GM18507 (cell line): ENCODE results near the gene SAFB.

ENCODE experiments used
- DNase-seq: peaks from one replicate; pipeline ENCODE4 v3.0.0; 2011; ENCODE audit warnings: low read depth; ENCODE audit not compliant: insufficient read length; ENCODE audit errors: extremely low spot score
- FAIRE-seq: peaks from 2 replicates; lab custom pipeline; 2011; peaks lifted over from hg19 to GRCh38; lab: Jason Lieb, UNC

The SAFB gene

GRCh38 chr19:5707576-5708575, 85.0 kb downstream of the SAFB start:
- no peak for DNase-seq
- FAIRE-seq: no peak

GRCh38 chr19:5711025-5711424, 88.1 kb downstream of the SAFB start:
- DNase-seq: no peak
- no peak for FAIRE-seq

DNA sequence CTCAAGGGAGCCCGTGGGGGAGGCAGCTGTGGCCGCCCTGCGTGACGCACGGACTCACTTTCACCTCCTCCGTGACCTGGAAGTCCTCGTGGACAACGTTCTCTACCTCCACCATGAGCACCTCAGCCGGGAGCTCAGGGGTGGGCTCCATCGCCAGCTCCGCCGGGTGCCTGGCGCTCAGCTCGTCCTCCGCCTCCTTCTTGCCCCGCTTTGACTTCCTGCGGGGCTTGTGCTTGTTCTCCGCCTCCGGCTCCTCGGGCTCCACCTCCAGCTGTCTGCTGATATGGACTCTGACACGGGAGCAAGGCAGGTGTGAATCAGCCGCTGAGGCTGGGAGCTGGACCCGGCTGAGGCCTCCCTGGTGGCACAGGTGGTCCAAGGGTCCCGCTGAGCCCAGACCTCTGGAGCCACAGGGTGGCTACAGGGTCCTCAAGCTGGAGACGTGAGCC, 88.9 kb downstream of the SAFB start:
- DNase-seq (no peak), FAIRE-seq (no peak)

- FAIRE-seq (no peak), DNase-seq (no peak)
Measured at GRCh38 chr19:5713228-5713627, 90.3 kb downstream of the SAFB start.

GRCh38 chr19:5714816-5715215, 91.9 kb downstream of the SAFB start:
- FAIRE-seq (no peak), DNase-seq (no peak)

DNA sequence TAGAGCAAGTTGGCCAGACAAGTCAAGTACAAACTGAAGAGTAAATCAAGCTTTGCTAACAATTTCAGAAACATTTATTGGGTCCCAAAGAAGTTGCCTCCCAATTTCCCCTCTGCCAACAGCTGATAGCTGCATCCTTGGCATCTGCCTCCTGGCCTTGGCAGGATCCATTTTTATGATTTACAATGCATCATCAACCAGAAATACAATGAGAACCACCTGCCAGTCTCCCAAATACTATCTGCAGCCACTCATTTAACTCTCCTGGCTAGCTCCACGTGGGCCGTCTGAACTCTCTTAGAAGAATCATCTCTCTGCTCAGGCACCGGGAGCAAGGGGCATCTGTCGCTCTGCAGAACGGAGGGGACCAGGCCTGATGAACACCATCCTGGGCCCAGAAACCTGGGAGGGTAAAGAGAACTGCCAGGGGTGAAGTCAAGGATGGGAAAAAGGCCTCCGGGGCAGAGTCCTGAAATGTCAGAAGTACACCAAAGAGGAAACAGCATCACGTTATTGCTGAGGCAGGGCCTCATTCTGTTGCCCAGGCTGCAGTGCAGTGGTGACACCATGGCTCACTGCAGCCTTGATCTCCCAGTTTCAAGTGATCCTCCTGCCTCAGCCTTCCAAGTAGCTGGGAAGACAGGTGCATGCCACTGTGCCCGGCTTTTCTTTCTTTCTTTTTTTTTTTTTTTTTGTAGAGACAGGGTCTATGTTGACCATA, 94.5 kb downstream of the SAFB start:
- FAIRE-seq: no peak
- DNase-seq: no peak
